GM12865 (cell line): Measurements from ENCODE around the gene KNL1.
"Not testable (repeated sequence)": the region's sequence is repeated elsewhere in the genome, so short reads cannot be mapped to it uniquely, and the experiment has no call there.

Experiments used
- DNase-seq: peaks from one replicate; pipeline ENCODE4 v3.0.0; 2010; ENCODE audit warnings: low read depth
- H3K4me3 ChIP-seq: 2 replicates; pipeline ENCODE4 v1.5.1; 2011; ENCODE audit warnings: mild to moderate bottlenecking, low read depth, low read length, control low read depth
- TF ChIP-seq, protein P1 (sequence below): IDR thresholded peaks from 2 replicates; pipeline ENCODE4 v1.5.1; 2011; ENCODE audit warnings: low read length, control low read depth, low read depth, inconsistent platforms; ENCODE audit not compliant: insufficient read depth; ENCODE audit errors: missing control alignments

The KNL1 gene

GRCh38 chr15:40567111-40567510 lies 26.9 kb upstream of the KNL1 start:
- TF ChIP-seq, protein P1, sequence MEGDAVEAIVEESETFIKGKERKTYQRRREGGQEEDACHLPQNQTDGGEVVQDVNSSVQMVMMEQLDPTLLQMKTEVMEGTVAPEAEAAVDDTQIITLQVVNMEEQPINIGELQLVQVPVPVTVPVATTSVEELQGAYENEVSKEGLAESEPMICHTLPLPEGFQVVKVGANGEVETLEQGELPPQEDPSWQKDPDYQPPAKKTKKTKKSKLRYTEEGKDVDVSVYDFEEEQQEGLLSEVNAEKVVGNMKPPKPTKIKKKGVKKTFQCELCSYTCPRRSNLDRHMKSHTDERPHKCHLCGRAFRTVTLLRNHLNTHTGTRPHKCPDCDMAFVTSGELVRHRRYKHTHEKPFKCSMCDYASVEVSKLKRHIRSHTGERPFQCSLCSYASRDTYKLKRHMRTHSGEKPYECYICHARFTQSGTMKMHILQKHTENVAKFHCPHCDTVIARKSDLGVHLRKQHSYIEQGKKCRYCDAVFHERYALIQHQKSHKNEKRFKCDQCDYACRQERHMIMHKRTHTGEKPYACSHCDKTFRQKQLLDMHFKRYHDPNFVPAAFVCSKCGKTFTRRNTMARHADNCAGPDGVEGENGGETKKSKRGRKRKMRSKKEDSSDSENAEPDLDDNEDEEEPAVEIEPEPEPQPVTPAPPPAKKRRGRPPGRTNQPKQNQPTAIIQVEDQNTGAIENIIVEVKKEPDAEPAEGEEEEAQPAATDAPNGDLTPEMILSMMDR = peak; percentile 17
- H3K4me3 ChIP-seq = no peak overlapping the region
- DNase-seq = no peak

DNA sequence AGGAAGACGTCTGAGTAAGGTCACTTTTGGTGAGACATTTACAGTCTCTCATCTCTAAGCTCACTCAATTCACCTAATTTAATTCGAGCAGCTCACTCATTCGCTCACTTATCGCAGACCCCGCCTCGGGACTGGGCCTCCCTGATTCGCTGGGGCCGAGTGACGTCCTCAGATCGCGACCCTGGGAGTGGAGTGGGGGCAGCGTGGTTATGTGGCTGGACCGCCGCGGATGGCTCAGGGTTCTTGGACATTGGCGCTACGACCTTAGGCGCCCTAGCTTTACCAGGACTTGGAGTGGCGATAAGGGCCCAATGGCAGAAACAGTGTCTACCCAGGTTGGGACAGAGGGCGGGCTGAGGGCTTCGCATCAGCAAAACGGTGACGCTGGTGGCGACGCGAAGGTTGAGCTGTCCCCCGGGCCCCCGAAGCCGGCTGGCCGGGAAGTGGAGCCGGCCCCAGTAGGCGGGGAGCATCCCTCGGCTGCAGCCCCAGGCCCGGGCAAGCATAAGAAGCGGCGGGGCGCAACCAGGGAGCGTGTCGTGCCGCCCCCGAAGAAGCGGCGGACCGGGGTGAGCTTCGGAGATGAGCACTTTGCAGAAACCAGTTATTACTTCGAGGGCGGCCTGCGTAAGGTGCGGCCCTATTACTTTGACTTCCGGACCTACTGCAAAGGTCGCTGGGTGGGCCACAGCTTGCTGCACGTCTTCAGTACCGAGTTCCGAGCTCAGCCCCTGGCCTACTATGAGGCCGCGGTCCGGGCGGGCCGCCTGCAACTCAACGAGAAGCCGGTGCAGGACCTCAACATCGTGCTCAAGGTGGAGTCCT lies 24.7 kb upstream of the KNL1 start, which contains the start of gene RPUSD2:
Gene RPUSD2 (plus strand): TSS at position 171 of the 825 bp plus-strand sequence. CDS start 39 bp downstream, at position 210.
- TF ChIP-seq, protein P1 = no peak
- peak; percentile 92 for DNase-seq
- peak within 1 kb of the TSS; percentile 90 for H3K4me3 ChIP-seq

DNA sequence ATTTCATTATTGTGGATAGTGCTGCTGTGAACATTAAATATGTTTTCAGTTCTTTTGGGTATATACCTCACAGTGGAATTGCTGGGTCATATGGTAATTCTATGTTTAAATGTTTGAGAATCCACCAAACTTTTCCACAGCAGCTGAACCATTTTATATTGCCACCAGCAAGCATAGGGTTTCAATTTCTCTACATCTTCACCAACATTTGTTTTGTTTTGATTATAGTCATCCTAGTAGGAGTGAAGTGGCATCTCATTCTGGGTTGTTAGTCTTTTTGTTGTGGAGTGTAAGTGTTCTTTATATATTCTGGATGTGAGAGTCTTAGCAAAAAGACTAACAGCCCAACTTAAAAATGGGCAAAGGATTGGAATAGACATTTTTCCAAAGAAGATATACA lies 18.9 kb upstream of the KNL1 start:
- TF ChIP-seq, protein P1 = no peak
- DNase-seq = no peak
- H3K4me3 ChIP-seq = no peak overlapping the region

DNA sequence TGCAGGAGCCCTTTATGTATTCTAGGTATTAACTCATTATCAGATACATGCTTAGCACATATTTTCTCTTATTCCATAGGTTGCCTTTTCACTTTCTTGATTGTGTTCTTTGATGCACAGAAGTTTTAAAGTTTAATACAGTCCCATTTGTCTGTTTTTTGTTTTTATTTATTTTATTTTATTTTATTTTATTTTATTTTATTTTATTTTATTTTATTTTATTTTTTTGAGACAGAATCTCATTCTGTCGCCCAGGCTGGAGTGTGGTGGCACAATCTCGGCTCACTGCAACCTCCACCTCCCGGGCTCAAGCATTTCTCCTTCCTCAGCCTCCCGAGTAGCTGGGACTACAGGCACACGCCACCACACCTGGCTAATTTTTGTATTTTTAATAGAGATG lies 17.1 kb upstream of the KNL1 start:
- DNase-seq, H3K4me3 ChIP-seq: not testable (repeated sequence)

GRCh38 chr15:40578892-40579291 lies 15.2 kb upstream of the KNL1 start:
- no peak for DNase-seq

DNA sequence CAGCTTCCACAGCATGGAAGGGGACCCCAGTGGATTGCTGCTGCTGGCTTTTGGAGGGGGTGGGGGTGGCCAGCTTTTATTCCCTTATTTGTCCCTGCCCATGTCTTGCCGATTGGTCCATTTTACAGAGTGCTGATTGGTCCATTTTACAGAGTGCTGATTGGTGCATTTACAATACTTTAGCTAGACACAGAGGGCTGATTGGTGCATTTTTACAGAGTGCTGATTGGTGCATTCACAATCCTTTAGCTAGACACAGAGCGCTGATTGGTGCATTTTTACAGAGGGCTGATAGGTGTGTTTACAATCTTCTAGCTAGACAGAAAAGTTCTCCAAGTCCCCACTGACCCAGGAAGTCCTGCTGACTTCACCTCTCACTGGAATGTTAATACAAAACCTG lies 12.3 kb upstream of the KNL1 start:
- H3K4me3 ChIP-seq, DNase-seq: not testable (repeated sequence)

More at GRCh38 chr15:40578892-40579291, 15.2 kb upstream of the KNL1 start:
- H3K4me3 ChIP-seq = no peak overlapping the region
- TF ChIP-seq, protein P1 = no peak

- no peak overlapping the region for H3K4me3 ChIP-seq
- TF ChIP-seq, protein P1 = no peak
- DNase-seq = no peak
Measured at GRCh38 chr15:40582726-40583246, 11.3 kb upstream of the KNL1 start.

DNA sequence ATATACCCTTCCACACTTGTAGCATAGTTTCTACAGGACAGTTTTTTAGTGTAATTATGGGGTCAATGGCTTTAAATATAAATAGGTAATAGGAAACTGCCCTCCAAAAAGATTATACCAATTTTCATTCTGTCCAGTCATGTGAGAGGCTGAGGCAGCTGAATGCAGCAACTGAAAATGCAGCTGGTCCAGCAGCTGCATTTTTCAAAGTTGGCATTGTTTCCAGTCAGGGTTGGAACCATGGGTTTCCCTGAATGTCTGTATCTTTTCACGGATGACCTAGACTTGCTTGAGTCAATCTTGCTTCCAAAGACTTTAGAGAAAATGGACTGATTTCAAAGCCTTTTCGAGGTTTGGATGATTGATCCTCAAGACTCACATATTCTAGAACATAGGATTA lies 9.9 kb upstream of the KNL1 start:
- DNase-seq = no peak
- H3K4me3 ChIP-seq = no peak overlapping the region
- TF ChIP-seq, protein P1 = no peak
